ENCODE data around the gene RNF152.

Gene RNF152

DNA sequence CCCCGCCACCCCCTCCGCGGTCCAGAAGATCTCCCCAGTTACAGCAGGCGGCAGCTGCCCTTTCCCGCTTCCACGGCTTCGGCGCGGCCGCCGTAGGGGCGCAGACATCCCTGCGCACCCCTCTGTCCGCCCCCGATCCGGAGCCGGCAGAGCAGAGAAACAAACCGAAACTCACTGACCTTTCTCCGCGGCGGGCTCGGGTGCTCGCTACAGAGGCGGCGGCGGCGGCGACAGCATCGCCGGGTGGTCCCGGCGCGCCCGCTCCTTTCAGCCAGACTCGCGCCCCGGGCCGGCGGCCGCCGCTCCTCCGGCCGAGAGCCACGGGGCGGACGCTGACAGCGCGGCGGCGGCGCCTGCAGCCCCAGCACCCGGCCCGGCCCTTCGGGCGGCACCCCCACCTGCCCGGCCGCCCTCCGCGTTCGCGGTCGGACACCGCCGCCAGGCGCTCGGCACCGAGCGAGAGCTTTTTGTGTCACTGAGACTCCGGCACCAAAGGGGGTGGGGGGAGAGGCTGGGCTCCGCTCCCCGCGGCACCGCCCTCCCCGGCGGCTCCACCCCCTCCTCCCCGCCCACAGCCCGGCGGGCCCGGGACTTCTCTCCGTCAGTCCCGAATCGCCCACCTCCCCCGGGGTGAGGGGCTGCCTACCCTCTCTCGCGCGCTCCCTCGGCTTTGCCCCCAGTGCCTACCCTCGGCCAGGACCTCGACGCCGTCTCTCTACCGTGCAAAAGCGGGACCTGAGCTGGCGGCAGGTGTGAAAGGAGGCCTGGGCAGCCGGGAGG is 1.4 kb upstream of the RNF152 start:
- peak; percentile 54 for DNase-seq

GRCh38 chr18:61893309-61893970 is 633 bp upstream of the RNF152 start:
- peak; percentile 48 for DNase-seq

- DNase-seq: no peak
Observed at GRCh38 chr18:61891894-61892293, 913 bp downstream of the RNF152 start.

GRCh38 chr18:61891271-61891670 is 1.5 kb downstream of the RNF152 start:
- no peak for DNase-seq

DNA sequence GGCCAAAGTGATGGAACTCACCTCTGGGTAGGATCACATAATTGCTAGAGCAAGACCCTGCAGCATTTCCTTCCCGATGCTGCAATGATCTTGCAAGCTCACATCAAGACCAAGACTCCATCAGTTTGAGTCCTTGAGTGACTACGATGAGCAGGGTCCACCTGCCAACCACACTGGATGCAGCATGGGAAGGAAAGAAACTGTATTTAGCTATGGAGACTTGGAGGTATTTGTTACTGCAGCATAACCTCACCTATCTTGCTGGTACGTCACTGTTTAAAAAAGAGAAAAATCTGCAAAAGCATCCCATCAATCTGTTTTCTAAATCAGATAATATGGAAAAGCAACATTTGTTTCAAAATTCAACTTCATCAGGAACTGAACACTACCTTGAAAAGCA is 2.5 kb downstream of the RNF152 start:
- DNase-seq: no peak

DNA sequence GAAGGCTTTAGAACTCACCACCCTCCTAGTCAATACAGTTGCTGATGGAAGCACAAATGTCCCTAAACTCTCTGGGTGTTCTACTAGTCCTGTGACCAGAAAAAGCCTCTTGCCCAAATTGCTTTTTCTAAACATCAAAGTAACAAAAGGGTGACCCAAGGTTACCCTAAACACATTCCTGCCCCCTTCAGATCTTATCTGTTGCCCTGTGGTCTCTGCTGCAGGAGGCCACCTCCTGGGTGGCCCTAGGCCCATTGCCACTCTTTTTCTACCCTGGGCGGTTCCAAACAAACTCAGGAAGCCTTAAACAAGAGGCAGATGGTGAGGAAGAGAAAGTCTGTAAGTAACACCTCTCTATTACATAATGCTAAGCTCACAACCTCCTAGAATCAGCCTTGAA is 3.3 kb downstream of the RNF152 start:
- no peak for DNase-seq

GRCh38 chr18:61888622-61889021 is 4.2 kb downstream of the RNF152 start:
- DNase-seq: no peak

GRCh38 chr18:61887838-61888237 is 5.0 kb downstream of the RNF152 start:
- DNase-seq: no peak

GRCh38 chr18:61883547-61883946 is 9.3 kb downstream of the RNF152 start:
- no peak for DNase-seq

DNA sequence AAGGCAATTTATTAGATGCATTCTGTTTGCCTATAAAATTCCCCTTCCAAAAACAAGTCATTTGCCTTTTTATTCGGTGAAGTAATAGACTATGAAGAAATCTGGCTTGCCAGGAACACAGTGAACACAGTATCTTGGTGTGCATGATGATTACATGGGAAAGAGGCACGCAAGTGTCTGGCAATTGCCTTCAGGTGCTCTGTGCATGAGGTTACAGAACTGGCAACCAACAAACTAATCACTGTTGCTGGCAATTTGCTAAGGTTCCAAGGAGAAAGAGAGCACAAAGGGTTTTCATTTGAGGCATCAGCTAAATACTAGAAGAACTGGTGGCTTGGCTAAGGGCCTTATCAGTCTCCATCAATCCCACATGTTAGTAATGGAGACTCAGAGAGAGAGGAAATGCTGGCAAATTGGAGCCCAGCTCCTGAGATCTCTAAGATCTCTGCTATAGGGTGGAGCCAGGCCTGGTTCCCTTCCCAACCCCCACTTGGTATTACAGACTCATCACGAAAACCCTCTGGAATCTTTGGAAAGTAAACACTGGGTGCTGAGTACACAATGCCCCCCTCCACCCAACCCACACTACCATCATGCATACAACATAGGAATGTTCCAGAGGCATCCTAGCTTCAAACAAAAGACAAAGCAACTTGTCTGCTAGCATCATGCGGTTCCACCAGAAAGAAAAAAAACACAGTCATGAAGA is 10.4 kb downstream of the RNF152 start:
- DNase-seq: no peak

DNA sequence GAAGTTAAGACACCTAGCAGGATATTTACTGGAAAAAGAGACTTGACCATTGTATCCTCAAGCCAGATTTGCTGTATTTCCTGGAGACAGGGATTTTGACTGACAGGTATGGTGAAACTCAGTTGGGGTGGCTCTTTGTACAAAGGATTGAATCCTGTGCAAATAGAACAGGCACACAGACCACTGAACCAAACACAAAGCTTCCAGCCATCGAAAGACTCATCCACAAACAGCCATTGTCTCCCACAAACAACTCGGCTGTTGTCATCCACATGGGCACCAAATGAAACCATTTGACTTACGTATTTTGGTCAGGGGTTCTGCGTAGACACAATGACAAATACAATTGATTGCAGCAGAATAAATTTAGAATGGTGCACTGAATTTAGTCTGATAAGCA is 15.9 kb downstream of the RNF152 start:
- no peak for DNase-seq

- DNase-seq: no peak
Observed at GRCh38 chr18:61870151-61870550, 22.7 kb downstream of the RNF152 start.

DNA sequence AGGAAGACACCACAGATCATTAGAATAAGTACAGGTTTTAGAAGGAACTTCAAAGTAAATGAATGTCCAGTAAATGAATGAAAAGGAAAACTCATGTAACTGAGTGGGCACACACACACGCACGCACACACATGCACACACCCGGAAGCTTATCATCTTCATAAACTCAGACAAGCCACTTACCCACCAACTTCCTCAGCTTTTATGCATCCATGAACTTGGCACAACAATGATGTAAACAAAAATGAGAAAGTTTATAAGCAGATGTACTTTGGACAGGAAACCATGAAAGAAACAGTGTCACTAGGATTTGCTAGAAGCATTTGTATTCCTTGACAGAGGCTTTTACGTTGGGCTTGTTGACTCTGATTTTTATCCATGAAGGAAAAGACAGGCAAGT is 23.2 kb downstream of the RNF152 start:
- no peak for DNase-seq

DNA sequence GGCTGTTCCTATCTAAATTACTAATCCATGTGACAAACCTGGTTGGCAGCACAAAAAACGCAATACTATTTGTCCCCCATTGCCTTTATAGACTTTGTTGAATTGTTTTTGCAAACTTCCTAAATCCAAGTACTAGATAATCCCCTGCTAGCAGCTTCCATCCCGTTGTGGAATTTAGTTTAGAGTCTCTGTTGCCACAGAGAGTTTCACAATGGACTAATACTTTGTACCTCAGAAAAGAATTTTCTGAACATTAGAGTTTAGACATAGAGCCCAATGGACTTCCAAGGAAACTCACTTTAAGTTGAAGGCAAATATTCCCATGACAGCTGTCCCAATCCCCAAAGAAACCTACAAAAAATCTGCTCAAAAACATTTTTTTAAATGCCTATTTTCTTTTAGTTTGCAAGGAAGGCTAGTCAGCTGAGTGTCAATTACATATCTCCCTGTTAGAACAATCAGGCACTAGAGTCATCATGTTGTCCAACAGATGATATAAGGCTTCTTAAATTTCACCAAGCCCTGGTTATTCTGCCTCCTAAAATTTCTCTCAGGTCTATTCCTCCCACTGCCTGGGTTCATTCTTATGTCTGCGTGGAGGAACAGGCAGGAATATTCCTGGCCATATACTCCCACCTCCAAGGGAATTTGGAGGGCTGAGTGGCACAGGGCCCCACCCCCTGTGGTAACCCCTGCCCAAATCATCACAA is 27.2 kb downstream of the RNF152 start:
- no peak for DNase-seq

- no peak for DNase-seq
Observed at GRCh38 chr18:61861372-61861771, 31.4 kb downstream of the RNF152 start.

GRCh38 chr18:61860302-61860701 is 32.5 kb downstream of the RNF152 start:
- DNase-seq: no peak

DNA sequence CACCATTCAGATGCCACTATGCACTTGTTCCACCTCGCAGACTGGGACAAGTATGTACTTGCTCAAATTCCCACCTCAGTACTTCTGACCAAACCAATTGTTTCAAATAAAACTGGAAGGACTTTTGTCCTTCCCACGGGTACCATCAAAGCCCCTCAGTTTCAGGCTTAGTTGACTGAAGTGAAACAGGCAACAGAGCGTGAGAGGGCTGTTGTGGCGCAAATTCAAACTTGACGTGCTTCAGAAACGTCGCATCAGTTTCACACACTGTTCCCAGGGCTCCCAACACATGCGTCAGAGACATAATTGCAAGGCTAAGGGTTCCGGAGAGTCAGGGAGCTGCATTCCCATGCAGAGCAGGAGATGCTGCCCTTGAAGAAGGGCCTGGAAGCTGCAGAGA is 33.7 kb downstream of the RNF152 start:
- DNase-seq: no peak

DNA sequence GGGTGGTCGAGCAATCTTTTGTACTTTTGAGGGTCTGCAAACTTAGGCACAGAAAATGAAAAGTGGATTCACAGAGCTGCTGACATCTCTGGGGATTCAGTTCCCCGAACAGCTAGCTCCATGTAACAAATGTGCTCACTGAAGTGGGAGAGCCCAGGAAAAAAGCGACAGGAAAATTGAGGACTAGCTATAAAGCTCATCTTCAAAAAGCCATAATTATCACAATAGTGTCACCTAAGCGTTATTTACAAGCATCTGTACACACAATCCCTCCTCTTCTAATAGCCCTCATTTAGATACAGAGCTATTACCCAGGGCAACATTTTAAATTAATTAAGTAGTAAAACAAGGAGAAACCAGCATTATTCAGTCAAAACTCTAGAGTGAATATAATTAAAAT is 36.1 kb downstream of the RNF152 start:
- DNase-seq: no peak

DNA sequence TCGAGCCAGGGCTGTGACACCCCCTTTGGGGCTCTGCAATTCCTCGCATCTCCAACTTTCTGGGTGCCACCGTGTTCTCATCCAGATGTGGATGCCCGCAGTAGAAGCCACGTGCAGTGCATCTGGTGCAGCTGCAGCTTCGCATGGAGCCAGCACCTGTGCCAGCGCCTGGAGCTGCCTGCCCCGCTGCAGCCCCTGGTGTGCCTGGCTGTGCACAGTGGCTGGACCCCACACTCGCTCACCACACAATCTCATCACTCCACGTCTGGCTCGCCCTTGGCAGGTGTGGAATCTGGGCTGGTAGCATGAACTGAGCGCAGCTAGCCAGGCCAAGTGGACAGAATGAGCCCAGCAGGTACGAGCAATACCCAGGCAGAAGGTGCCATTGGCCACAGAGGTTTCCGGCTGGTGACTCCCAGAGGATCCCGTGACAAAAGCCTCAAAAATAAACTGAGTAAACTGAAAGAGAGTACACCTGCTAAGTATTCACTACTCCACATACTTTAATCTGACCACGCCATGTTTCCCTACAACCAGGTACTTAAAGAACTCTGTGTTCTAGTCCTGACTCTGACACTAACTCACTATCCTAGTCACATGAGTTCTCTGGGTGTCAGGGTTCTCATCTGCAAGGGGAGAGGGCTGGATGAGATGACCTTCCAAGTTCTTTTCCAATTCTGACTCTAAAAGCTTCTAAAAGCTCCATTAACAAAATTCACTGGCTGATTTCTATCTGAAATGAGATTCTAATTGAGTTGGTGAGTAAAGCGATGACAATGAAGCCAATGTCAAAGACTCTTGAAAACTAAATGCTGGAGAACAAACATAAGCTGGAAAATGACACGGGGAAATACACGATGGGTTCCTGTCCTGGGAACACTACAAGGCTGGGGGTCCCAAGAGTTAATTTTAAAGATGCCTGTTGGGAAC is 37.1 kb downstream of the RNF152 start:
- DNase-seq: no peak

DNA sequence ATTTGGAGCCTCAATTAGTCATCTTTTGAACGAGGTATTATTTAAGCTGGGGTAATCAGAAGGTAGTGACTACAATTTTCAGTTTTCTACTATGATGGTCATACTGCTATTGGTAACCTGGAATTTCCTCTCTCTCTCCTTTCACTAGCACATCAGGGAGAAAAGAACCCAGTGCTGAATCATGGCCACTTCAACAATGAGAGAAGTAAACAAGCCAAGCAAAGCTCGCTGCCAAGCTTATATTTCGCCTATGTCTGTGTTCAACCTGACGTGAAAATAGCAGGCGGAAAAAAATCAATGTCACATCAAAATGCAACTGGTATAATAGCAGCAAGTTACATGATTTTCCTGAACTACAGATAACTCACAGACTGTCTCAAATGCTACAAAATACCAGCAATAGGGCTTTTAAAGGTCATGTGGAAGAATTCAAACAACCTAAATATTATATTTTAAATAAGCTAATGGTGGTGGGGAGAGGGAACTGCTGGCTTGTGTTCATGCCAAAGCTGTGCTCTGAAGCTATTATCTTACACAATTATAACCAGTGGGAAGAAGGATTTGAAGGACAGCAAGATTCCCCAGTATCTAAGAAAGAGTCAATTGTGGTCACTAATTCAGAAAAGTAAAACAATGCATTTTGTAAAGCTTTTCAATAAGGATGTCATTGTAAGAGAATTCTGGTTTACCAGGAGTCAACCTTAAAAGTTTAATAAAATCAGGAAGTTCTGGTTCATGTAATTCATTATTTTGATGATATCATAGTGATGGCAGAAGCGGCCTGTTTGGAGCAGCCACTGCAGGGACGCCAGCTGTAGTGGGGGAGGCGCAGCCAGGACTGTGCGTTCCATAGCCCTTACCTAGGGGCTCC is 38.0 kb downstream of the RNF152 start:
- no peak for DNase-seq

DNA sequence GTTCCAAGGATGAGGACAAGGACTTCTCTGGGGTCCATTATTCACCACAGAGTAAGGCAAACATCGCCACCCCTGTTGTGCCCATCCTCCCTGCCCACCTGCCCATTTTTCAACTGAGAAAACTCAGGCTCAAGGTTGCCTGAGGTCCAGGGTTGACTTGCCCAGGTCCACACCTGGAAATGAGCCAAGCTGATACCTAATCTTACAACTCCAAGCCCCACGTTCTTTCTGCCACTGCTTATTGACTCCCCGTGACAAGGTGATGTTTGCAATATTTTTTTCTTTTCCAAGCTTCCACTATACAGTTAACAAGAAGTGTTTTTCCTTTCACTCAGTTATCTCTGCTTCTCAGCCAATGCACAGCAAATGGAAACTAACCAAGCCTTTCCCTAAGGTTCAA is 39.0 kb downstream of the RNF152 start:
- DNase-seq: no peak

Measured in 8988T (cell line).